ENCODE measurements around the gene HHEX. TPM values are rescaled to one million over a fixed set of nuclear protein-coding genes. Genes with fewer than 3 reads are reported as not detected.

HHEX gene
- total RNA-seq, 1 donor from 2014 or later = not detected

- no peak for DNase-seq
- H3K4me1 Mint-ChIP-seq (ENCODE audit: low read depth, unreplicated experiment) = no peaks in the 10 kb centered on the region
- H3K4me3 Mint-ChIP-seq (ENCODE audit: unreplicated experiment) = no peak overlapping the region
- peaks cover 8% of the 10 kb centered on the region for H3K27me3 Mint-ChIP-seq (ENCODE audit: unreplicated experiment)
- no peak for TF ChIP-seq CTCF (IDR thresholded peaks at IDR 0.05; ENCODE audit: partially characterized antibody, unreplicated experiment)
- H3K9me3 Mint-ChIP-seq (ENCODE audit: unreplicated experiment) = no peaks in the 10 kb centered on the region
- no peaks in the 10 kb centered on the region for H3K36me3 Mint-ChIP-seq (ENCODE audit: unreplicated experiment)
- no peak overlapping the region for H3K27ac Mint-ChIP-seq (ENCODE audit: unreplicated experiment)
These were observed 12.7 kb downstream of the HHEX start for GRCh38 chr10:92702301-92702916.

GRCh38 chr10:92712016-92712889, 22.5 kb downstream of the HHEX start:
- TF ChIP-seq CTCF (IDR thresholded peaks at IDR 0.05; ENCODE audit: partially characterized antibody, unreplicated experiment) = no peak
- Mint-ChIP-seq H3K36me3 (ENCODE audit: unreplicated experiment) (peaks cover 7% of the 10 kb centered on the region), H3K27me3 (ENCODE audit: unreplicated experiment) (no peaks in the 10 kb centered on the region), H3K4me3 (ENCODE audit: unreplicated experiment) (no peak overlapping the region), H3K27ac (ENCODE audit: unreplicated experiment) (no peak overlapping the region), H3K4me1 (ENCODE audit: low read depth, unreplicated experiment) (no peaks in the 10 kb centered on the region), H3K9me3 (ENCODE audit: unreplicated experiment) (no peaks in the 10 kb centered on the region)
- no peak for DNase-seq

- Mint-ChIP-seq H3K4me1 (ENCODE audit: low read depth, unreplicated experiment) (no peaks in the 10 kb centered on the region), H3K36me3 (ENCODE audit: unreplicated experiment) (peaks cover 7% of the 10 kb centered on the region)
These were observed 24.5 kb downstream of the HHEX start for GRCh38 chr10:92714152-92714845.

GRCh38 chr10:92714872-92715271, 25.1 kb downstream of the HHEX start:
- no peak for DNase-seq
- H3K4me1 Mint-ChIP-seq (ENCODE audit: low read depth, unreplicated experiment) = no peaks in the 10 kb centered on the region
- H3K36me3 Mint-ChIP-seq (ENCODE audit: unreplicated experiment) = peaks cover 7% of the 10 kb centered on the region
- no peak for TF ChIP-seq CTCF (IDR thresholded peaks at IDR 0.05; ENCODE audit: partially characterized antibody, unreplicated experiment)
- no peaks in the 10 kb centered on the region for H3K9me3 Mint-ChIP-seq (ENCODE audit: unreplicated experiment)
- no peaks in the 10 kb centered on the region for H3K27me3 Mint-ChIP-seq (ENCODE audit: unreplicated experiment)
- no peak overlapping the region for H3K27ac Mint-ChIP-seq (ENCODE audit: unreplicated experiment)
- H3K4me3 Mint-ChIP-seq (ENCODE audit: unreplicated experiment) = no peak overlapping the region

More at GRCh38 chr10:92714152-92714845, 24.5 kb downstream of the HHEX start:
- H3K27ac Mint-ChIP-seq (ENCODE audit: unreplicated experiment) = no peak overlapping the region
- H3K9me3 Mint-ChIP-seq (ENCODE audit: unreplicated experiment) = no peaks in the 10 kb centered on the region
- DNase-seq = no peak
- H3K27me3 Mint-ChIP-seq (ENCODE audit: unreplicated experiment) = no peaks in the 10 kb centered on the region
- H3K4me3 Mint-ChIP-seq (ENCODE audit: unreplicated experiment) = no peak overlapping the region
- no peak for TF ChIP-seq CTCF (IDR thresholded peaks at IDR 0.05; ENCODE audit: partially characterized antibody, unreplicated experiment)
